ENCODE measurements around the gene ZNF148.

The ZNF148 gene

GRCh38 chr3:125309476-125309875 lies 65.6 kb downstream of the ZNF148 start:
- DNase-seq (ENCODE audit: insufficient read length, low spot score): no peak
- FAIRE-seq: peak; percentile 95
- no peak for TF ChIP-seq POLR2A (IDR thresholded peaks at IDR 0.05; ENCODE audit: low read depth, low read length)

- DNase-seq (ENCODE audit: insufficient read length, low spot score) (no peak), FAIRE-seq (no peak)
- TF ChIP-seq POLR2A (IDR thresholded peaks at IDR 0.05; ENCODE audit: low read depth, low read length): no peak
Measured at GRCh38 chr3:125306620-125307019, 68.5 kb downstream of the ZNF148 start.

- no peak for DNase-seq (ENCODE audit: insufficient read length, low spot score)
- no peak for TF ChIP-seq POLR2A (IDR thresholded peaks at IDR 0.05; ENCODE audit: low read depth, low read length)
- FAIRE-seq: peak; percentile 68
Measured at GRCh38 chr3:125302932-125303331, 72.2 kb downstream of the ZNF148 start.

GRCh38 chr3:125300416-125300815 lies 74.7 kb downstream of the ZNF148 start:
- FAIRE-seq (peak; percentile 93), DNase-seq (ENCODE audit: insufficient read length, low spot score) (no peak)
- no peak for TF ChIP-seq POLR2A (IDR thresholded peaks at IDR 0.05; ENCODE audit: low read depth, low read length)

GRCh38 chr3:125294411-125294810 lies 80.7 kb downstream of the ZNF148 start:
- TF ChIP-seq POLR2A (IDR thresholded peaks at IDR 0.05; ENCODE audit: low read depth, low read length): no peak
- peak; percentile 67 for FAIRE-seq
- DNase-seq (ENCODE audit: insufficient read length, low spot score): no peak

GRCh38 chr3:125292015-125292414 lies 83.1 kb downstream of the ZNF148 start:
- FAIRE-seq: peak; percentile 84
- DNase-seq (ENCODE audit: insufficient read length, low spot score): no peak
- no peak for TF ChIP-seq POLR2A (IDR thresholded peaks at IDR 0.05; ENCODE audit: low read depth, low read length)

GRCh38 chr3:125289429-125289981 lies 85.6 kb downstream of the ZNF148 start:
- DNase-seq (ENCODE audit: insufficient read length, low spot score) (no peak), FAIRE-seq (peak; percentile 11)
- no peak for TF ChIP-seq POLR2A (IDR thresholded peaks at IDR 0.05; ENCODE audit: low read depth, low read length)

- TF ChIP-seq POLR2A (IDR thresholded peaks at IDR 0.05; ENCODE audit: low read depth, low read length): no peak
- FAIRE-seq: no peak
- no peak for DNase-seq (ENCODE audit: insufficient read length, low spot score)
Measured at GRCh38 chr3:125287248-125287647, 87.9 kb downstream of the ZNF148 start.

- FAIRE-seq: no peak
- no peak for DNase-seq (ENCODE audit: insufficient read length, low spot score)
- TF ChIP-seq POLR2A (IDR thresholded peaks at IDR 0.05; ENCODE audit: low read depth, low read length): no peak
Measured at GRCh38 chr3:125281381-125281780, 93.7 kb downstream of the ZNF148 start.

- FAIRE-seq (peak; percentile 90), DNase-seq (ENCODE audit: insufficient read length, low spot score) (no peak)
- TF ChIP-seq POLR2A (IDR thresholded peaks at IDR 0.05; ENCODE audit: low read depth, low read length): no peak
Measured at GRCh38 chr3:125280668-125281361, 94.3 kb downstream of the ZNF148 start.

- no peak for DNase-seq (ENCODE audit: insufficient read length, low spot score)
- FAIRE-seq: peak; percentile 78
- TF ChIP-seq POLR2A (IDR thresholded peaks at IDR 0.05; ENCODE audit: low read depth, low read length): no peak
Measured at GRCh38 chr3:125278155-125278554, 97.0 kb downstream of the ZNF148 start.

- TF ChIP-seq POLR2A (IDR thresholded peaks at IDR 0.05; ENCODE audit: low read depth, low read length): no peak
- no peak for FAIRE-seq
- DNase-seq (ENCODE audit: insufficient read length, low spot score): no peak
Measured at GRCh38 chr3:125271127-125271526, 104.0 kb downstream of the ZNF148 start.

GRCh38 chr3:125267460-125267859 lies 107.7 kb downstream of the ZNF148 start:
- DNase-seq (ENCODE audit: insufficient read length, low spot score) (no peak), FAIRE-seq (peak; percentile 50)
- no peak for TF ChIP-seq POLR2A (IDR thresholded peaks at IDR 0.05; ENCODE audit: low read depth, low read length)

- no peak for FAIRE-seq
- no peak for TF ChIP-seq POLR2A (IDR thresholded peaks at IDR 0.05; ENCODE audit: low read depth, low read length)
- no peak for DNase-seq (ENCODE audit: insufficient read length, low spot score)
Measured at GRCh38 chr3:125266971-125267370, 108.2 kb downstream of the ZNF148 start.

- peak; percentile 90 for FAIRE-seq
- DNase-seq (ENCODE audit: insufficient read length, low spot score): no peak
- TF ChIP-seq POLR2A (IDR thresholded peaks at IDR 0.05; ENCODE audit: low read depth, low read length): no peak
Measured at GRCh38 chr3:125262161-125262560, 113.0 kb downstream of the ZNF148 start.

Data from H54 (cell line).